HG02610 (cell line): ENCODE results near the gene DACH2.

Experiments used
- ATAC-seq: cut with Tn5 transposase; IDR thresholded peaks from one replicate; pipeline ENCODE4 v1.9.1; 2021; ENCODE audit warnings: mild to moderate bottlenecking, moderate library complexity; ENCODE audit not compliant: unreplicated experiment

The DACH2 gene

DNA sequence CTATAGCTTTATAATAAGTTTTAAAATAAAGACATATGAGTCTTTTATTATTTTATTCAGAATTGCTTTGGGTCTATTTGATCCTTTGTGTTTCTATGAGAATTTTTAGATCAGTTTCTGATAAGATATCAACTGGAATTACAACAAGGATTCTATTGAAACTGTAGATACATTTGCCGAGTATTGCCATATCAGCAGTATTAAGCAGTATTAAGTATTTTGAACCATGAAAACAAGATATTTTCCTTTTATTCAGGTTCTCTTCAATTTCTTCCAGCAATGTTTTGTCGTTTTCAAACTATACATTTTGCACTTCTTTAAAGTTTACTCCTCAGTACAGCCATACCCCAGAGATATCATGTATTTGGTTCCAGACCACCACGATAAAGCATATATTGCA is 598.8 kb downstream of the DACH2 start:
- ATAC-seq: no peak

DNA sequence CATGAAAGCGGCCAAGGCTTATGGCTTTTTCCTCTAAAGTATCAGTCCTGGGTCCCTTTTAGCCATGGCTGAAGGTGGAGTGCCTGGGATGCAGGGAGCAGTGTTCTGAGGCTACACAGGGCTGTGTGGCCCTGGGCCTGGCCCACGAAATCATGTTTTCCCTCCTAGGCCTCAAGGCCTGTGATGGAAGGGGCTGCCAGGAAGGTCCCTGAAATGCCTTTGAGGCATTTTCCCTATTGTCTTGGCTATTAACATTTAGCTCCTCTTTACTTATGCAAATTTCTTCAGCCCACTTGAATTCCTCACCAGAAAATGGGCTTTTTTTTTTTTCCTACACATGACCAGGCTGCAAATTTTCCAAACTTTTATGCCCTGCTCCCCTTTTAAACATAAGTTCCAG is 657.0 kb downstream of the DACH2 start:
- no peak for ATAC-seq

DNA sequence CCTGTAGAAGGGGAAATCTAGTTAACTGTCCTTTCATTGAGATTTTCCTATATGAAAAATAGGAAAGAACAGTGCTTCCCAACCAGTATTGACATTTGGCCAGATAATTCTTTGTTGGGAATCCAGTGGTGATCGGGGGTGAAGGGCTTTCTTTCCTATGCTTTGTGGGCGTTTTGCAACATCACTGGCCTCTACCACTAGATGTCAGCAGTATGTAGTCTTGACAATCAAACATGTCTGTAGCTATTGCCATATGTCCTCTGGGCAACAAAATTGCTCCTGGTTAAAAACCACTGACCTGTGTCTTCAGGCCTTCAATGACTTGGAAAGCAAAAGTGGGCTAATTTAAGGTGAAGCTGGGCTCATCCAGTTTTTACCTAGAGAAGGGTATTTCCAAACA is 658.5 kb downstream of the DACH2 start:
- no peak for ATAC-seq

DNA sequence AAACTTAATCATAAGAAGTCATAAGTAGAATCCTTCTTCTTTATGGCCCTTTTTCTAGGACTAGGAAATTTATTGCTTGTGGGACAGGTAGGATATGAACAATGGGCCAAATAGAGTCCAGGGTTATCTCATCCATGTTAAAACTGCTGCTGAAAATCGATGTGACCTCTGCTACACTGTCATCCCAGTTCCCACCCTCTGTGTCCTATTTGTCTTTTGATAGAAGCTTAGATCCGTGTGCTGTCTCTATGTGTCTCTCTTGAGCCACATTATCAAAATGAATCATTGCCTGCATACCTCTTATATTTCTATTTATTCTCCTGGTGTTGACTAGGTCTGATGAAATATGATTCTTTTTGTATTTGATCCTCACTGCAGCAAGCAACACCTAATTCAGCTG is 661.4 kb downstream of the DACH2 start:
- ATAC-seq: no peak

DNA sequence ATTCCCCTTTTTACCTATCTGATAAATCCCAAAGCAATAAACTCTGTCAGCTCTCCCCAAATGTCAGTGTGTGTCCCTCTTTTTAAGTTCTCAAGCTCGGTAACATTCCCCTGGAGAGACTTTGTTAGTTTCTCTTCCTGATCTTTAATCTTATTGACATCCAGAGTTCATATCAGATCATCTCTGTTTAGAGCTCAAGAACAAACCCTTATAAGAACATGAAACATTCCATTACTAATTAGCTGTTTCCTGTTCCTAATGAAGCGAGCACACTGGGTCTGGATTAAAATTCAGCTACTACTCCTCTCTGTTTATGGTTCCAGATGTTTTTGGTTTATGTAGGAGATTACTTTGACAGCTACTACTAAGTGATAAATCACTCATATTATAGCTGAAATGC is 681.5 kb downstream of the DACH2 start:
- no peak for ATAC-seq

DNA sequence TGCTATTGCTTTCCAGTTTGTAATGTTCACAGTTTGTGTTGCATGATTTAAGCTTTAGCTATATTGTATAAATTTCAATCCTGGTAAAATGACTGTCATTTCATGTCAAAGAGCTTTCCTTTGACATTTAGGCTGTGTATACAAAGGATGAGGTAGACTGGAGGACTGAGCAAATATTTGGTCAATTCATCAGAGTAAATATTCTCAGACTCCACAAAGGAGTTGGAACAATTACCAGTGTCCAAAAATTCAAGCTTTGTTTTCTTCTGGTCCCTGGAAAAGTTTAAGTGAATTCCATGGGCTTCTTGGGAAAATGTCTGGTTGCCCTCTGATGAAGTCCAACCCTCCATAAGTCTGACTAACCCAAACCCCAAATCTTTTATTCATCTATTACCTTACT is 682.4 kb downstream of the DACH2 start:
- ATAC-seq: no peak

DNA sequence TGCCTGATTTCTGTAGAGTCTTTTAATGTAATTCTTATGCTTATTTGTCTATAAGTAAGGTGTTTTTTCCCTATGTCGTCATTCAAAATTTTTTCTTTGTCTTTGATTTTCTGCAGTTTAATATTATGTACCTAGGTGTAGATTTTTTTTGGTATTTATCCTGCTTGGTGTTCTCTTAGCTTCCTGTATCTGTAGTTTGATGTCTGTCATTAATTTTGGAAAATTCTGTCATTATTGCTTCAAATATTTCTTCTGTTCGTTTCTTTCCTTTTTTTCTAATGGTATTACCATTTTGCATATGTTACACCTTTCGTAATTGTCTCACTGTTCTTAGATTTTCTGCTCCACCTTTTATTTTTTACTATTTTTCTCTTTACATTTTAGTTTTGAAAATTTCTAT is 696.9 kb downstream of the DACH2 start:
- ATAC-seq: no peak
